Activated CD8-positive, alpha-beta memory T cell treated with anti-CD3 and anti-CD28 coated beads for 48 hours (primary cell): ENCODE results near the gene BCL11A.

ENCODE experiments used
- DNase-seq, 3 experiments: peaks; one replicate each; pipeline ENCODE4 v3.0.0-alpha.2; 2020; ENCODE audit warnings: low read depth in 2 of 3, low spot score in 2 of 3

The BCL11A gene

GRCh38 chr2:60553495-60554073 is at the start of gene BCL11A:
BCL11A (minus strand) TSS chr2:60553654; CDS start chr2:60553270, 384 bp downstream.
- no peak for DNase-seq

- no peak for DNase-seq
These were observed 49.5 kb upstream of the BCL11A start for GRCh38 chr2:60602828-60603532.

- no peak for DNase-seq
These were observed 48.9 kb upstream of the BCL11A start for GRCh38 chr2:60602388-60602787.

- DNase-seq, result no peak
These were observed 44.8 kb upstream of the BCL11A start for GRCh38 chr2:60598271-60598670.

GRCh38 chr2:60597346-60597745 is 43.9 kb upstream of the BCL11A start:
- no peak for DNase-seq

- no peak for DNase-seq
These were observed 43.0 kb upstream of the BCL11A start for GRCh38 chr2:60596411-60596810.

GRCh38 chr2:60595953-60596352 is 42.5 kb upstream of the BCL11A start:
- DNase-seq, result no peak

- DNase-seq, result no peak
These were observed 35.6 kb upstream of the BCL11A start for GRCh38 chr2:60589104-60589503.

- no peak for DNase-seq
These were observed 32.6 kb upstream of the BCL11A start for GRCh38 chr2:60586081-60586480.

- DNase-seq, result no peak
These were observed 31.8 kb upstream of the BCL11A start for GRCh38 chr2:60585276-60585675.

GRCh38 chr2:60583604-60584003 is 30.1 kb upstream of the BCL11A start:
- no peak for DNase-seq

GRCh38 chr2:60581433-60582282 is 28.2 kb upstream of the BCL11A start:
- DNase-seq, result peak; percentile 46 to 53 (median 52)

- DNase-seq, result no peak
These were observed 24.3 kb upstream of the BCL11A start for GRCh38 chr2:60577682-60578283.

GRCh38 chr2:60573251-60573650 is 19.8 kb upstream of the BCL11A start:
- DNase-seq, result no peak

GRCh38 chr2:60570251-60570650 is 16.8 kb upstream of the BCL11A start:
- DNase-seq, result no peak

- no peak for DNase-seq
These were observed 16.2 kb upstream of the BCL11A start for GRCh38 chr2:60569680-60570111.

- no peak for DNase-seq
These were observed 14.7 kb upstream of the BCL11A start for GRCh38 chr2:60567919-60568768.

GRCh38 chr2:60567096-60567495 is 13.6 kb upstream of the BCL11A start:
- no peak for DNase-seq

- DNase-seq, result no peak
These were observed 12.0 kb upstream of the BCL11A start for GRCh38 chr2:60565472-60565871.

- DNase-seq, result no peak
These were observed 7.5 kb upstream of the BCL11A start for GRCh38 chr2:60560734-60561644.
